Activated gamma-delta T cell treated with Interleukin-2 at 50 U/mL for 16 hours (primary cell): ENCODE data around the gene GNG12.
"Not testable (repeated sequence)": the region's sequence is repeated elsewhere in the genome, so short reads cannot be mapped to it uniquely, and the experiment has no call there.

Source experiments
- DNase-seq: peaks from one replicate; pipeline ENCODE4 v3.0.0-alpha.2; 2020

The GNG12 gene

GRCh38 chr1:67675800-67676199 is 157.5 kb downstream of the GNG12 start:
- no peak for DNase-seq

GRCh38 chr1:67674260-67675011 is 158.8 kb downstream of the GNG12 start:
- DNase-seq: peak; percentile 23

- no peak for DNase-seq
Measured at GRCh38 chr1:67673468-67674201, 159.6 kb downstream of the GNG12 start.

- DNase-seq: no peak
Measured at GRCh38 chr1:67672260-67672803, 160.9 kb downstream of the GNG12 start.

GRCh38 chr1:67668660-67669059 is 164.6 kb downstream of the GNG12 start:
- DNase-seq: no peak

GRCh38 chr1:67666636-67667035 is 166.6 kb downstream of the GNG12 start:
- no peak for DNase-seq

GRCh38 chr1:67665307-67665706 is 168.0 kb downstream of the GNG12 start:
- DNase-seq: not testable (repeated sequence)

- DNase-seq: no peak
Measured at GRCh38 chr1:67664048-67664447, 169.2 kb downstream of the GNG12 start.

GRCh38 chr1:67662884-67663283 is 170.4 kb downstream of the GNG12 start:
- no peak for DNase-seq

GRCh38 chr1:67659229-67659628 is 174.0 kb downstream of the GNG12 start:
- DNase-seq: no peak

GRCh38 chr1:67657152-67657551 is 176.1 kb downstream of the GNG12 start:
- DNase-seq: not testable (repeated sequence)

GRCh38 chr1:67655581-67655980 is 177.7 kb downstream of the GNG12 start:
- no peak for DNase-seq

GRCh38 chr1:67653304-67653703 is 180.0 kb downstream of the GNG12 start:
- no peak for DNase-seq

GRCh38 chr1:67652800-67653199 is 180.5 kb downstream of the GNG12 start:
- DNase-seq: no peak
